ENCODE data around the gene RETREG1.

RETREG1 gene

GRCh38 chr5:16528382-16529110, 88.3 kb downstream of the RETREG1 start:
- DNase-seq (ENCODE audit: low spot score): no peak
- in situ Hi-C loops (cut with MboI; ENCODE audit: low pct_unique_long_range_greater_than_20kb, low sequenced_read_pairs, unreplicated experiment): no loop called here
- TF ChIP-seq CTCF (IDR thresholded peaks at IDR 0.05; ENCODE audit: extremely low read depth, insufficient read depth, missing control alignments): no peak

- DNase-seq (ENCODE audit: low spot score): no peak
- TF ChIP-seq CTCF (IDR thresholded peaks at IDR 0.05; ENCODE audit: extremely low read depth, insufficient read depth, missing control alignments): no peak
- in situ Hi-C loops (cut with MboI; ENCODE audit: low pct_unique_long_range_greater_than_20kb, low sequenced_read_pairs, unreplicated experiment): no loop called here
Observed at GRCh38 chr5:16525651-16526050, 91.1 kb downstream of the RETREG1 start.

- no peak for DNase-seq (ENCODE audit: low spot score)
- TF ChIP-seq CTCF (IDR thresholded peaks at IDR 0.05; ENCODE audit: extremely low read depth, insufficient read depth, missing control alignments): no peak
- in situ Hi-C loops (cut with MboI; ENCODE audit: low pct_unique_long_range_greater_than_20kb, low sequenced_read_pairs, unreplicated experiment): no loop called here
Observed at GRCh38 chr5:16524286-16524685, 92.5 kb downstream of the RETREG1 start.

- TF ChIP-seq CTCF (IDR thresholded peaks at IDR 0.05; ENCODE audit: extremely low read depth, insufficient read depth, missing control alignments): no peak
- DNase-seq (ENCODE audit: low spot score): no peak
- in situ Hi-C loops (cut with MboI; ENCODE audit: low pct_unique_long_range_greater_than_20kb, low sequenced_read_pairs, unreplicated experiment): no loop called here
Observed at GRCh38 chr5:16521521-16522483, 95.0 kb downstream of the RETREG1 start.

- no peak for TF ChIP-seq CTCF (IDR thresholded peaks at IDR 0.05; ENCODE audit: extremely low read depth, insufficient read depth, missing control alignments)
- DNase-seq (ENCODE audit: low spot score): no peak
- in situ Hi-C loops (cut with MboI; ENCODE audit: low pct_unique_long_range_greater_than_20kb, low sequenced_read_pairs, unreplicated experiment): no loop called here
Observed at GRCh38 chr5:16520841-16521240, 96.0 kb downstream of the RETREG1 start.

- in situ Hi-C loops (cut with MboI; ENCODE audit: low pct_unique_long_range_greater_than_20kb, low sequenced_read_pairs, unreplicated experiment): no loop called here
- DNase-seq (ENCODE audit: low spot score): no peak
- no peak for TF ChIP-seq CTCF (IDR thresholded peaks at IDR 0.05; ENCODE audit: extremely low read depth, insufficient read depth, missing control alignments)
Observed at GRCh38 chr5:16519435-16519834, 97.4 kb downstream of the RETREG1 start.
